Liver (tissue), 9 donors: ENCODE results near the gene ADGRV1. TPM values are rescaled to one million over a fixed set of nuclear protein-coding genes. Genes with fewer than 3 reads are reported as not detected.

Source experiments
- DNase-seq: peaks from one replicate; pipeline ENCODE4 v3.0.0-alpha.2; 2017; ENCODE audit warnings: low spot score
- H3K27ac ChIP-seq, 2 donors: one replicate each; pipeline ENCODE4 v1.7.0; 2013; ENCODE audit warnings: inconsistent platforms in 2 of 2, low read length in 2 of 2, control low read depth in 1 of 2, low read depth in 1 of 2, mild to moderate bottlenecking in 1 of 2
- H3K27me3 ChIP-seq, 4 donors: one replicate each; pipeline versions ENCODE4 v1.6.1 to v1.7.0; 2013; ENCODE audit warnings: low read length in 3 of 4, inconsistent platforms in 1 of 4, mild to moderate bottlenecking in 1 of 4, moderate library complexity in 1 of 4; ENCODE audit not compliant: control insufficient read depth in 4 of 4, insufficient read depth in 4 of 4
- H3K36me3 ChIP-seq, 4 donors: one replicate each; pipeline versions ENCODE4 v1.6.1 to v1.7.0; 2013; ENCODE audit warnings: low read length in 3 of 4, mild to moderate bottlenecking in 3 of 4, low read depth in 1 of 4, moderate library complexity in 1 of 4; ENCODE audit not compliant: control insufficient read depth in 4 of 4, insufficient read depth in 3 of 4
- H3K4me1 ChIP-seq, 4 donors: one replicate each; pipeline versions ENCODE4 v1.6.1 to v1.7.0; 2013; ENCODE audit warnings: low read length in 3 of 4, mild to moderate bottlenecking in 3 of 4, moderate library complexity in 1 of 4; ENCODE audit not compliant: control insufficient read depth in 4 of 4, insufficient read depth in 4 of 4
- H3K4me3 ChIP-seq, 3 donors: one replicate each; pipeline versions ENCODE4 v1.6.1 to v1.7.0; 2013; ENCODE audit warnings: low read length in 3 of 3, control low read depth in 1 of 3, low read depth in 1 of 3, mild to moderate bottlenecking in 1 of 3
- H3K9ac ChIP-seq, 2 donors: one replicate each; pipeline ENCODE4 v1.7.0; 2013; ENCODE audit warnings: low read length in 2 of 2, mild to moderate bottlenecking in 2 of 2, moderate library complexity in 2 of 2, control low read depth in 1 of 2, low read depth in 1 of 2
- H3K9me3 ChIP-seq, 4 donors: one replicate each; pipeline versions ENCODE4 v1.6.1 to v1.7.0; 2013; ENCODE audit warnings: low read length in 3 of 4; ENCODE audit not compliant: control insufficient read depth in 4 of 4
- ATF3 ChIP-seq: IDR thresholded peaks from 2 replicates; pipeline ENCODE4 v1.6.1; 2016; ENCODE audit warnings: antibody characterized with exemption
- CTCF ChIP-seq: fragments of 150-350 bp; IDR thresholded peaks from 2 replicates; pipeline ENCODE4 v1.5.1; 2017; ENCODE audit warnings: improper control_type of control experiment, low read depth, low read length; ENCODE audit not compliant: missing input control
- EGR1 ChIP-seq, 2 donors: IDR thresholded peaks; 2 replicates each; pipeline ENCODE4 v1.6.1; 2016 to 2018; ENCODE audit warnings: antibody characterized with exemption in 2 of 2, low read depth in 2 of 2
- GABPA ChIP-seq, 2 donors: IDR thresholded peaks in 1 of 2; conservative IDR thresholded peaks in 1 of 2; 2 replicates each; pipeline ENCODE4 v1.6.1; 2016; ENCODE audit warnings: antibody characterized with exemption in 2 of 2, mild to moderate bottlenecking in 1 of 2, moderate library complexity in 1 of 2
- HNF4A ChIP-seq, 2 donors: conservative IDR thresholded peaks; 2 replicates each; pipeline ENCODE4 v1.6.1; 2016; ENCODE audit warnings: antibody characterized with exemption in 2 of 2, mild to moderate bottlenecking in 2 of 2
- HNF4G ChIP-seq: IDR thresholded peaks from 2 replicates; pipeline ENCODE4 v1.6.1; 2016; ENCODE audit warnings: antibody characterized with exemption
- JUND ChIP-seq, 2 donors: IDR thresholded peaks; 2 replicates each; pipeline ENCODE4 v1.6.1; 2016; ENCODE audit warnings: antibody characterized with exemption in 2 of 2
- MAX ChIP-seq: IDR thresholded peaks from 2 replicates; pipeline ENCODE4 v1.6.1; 2016; ENCODE audit warnings: antibody characterized with exemption
- NR2F2 ChIP-seq: IDR thresholded peaks from 2 replicates; pipeline ENCODE4 v1.6.1; 2016; ENCODE audit warnings: antibody characterized with exemption
- RAD21 ChIP-seq, 2 donors: IDR thresholded peaks; 2 replicates each; pipeline ENCODE4 v1.6.1; 2016; ENCODE audit warnings: antibody characterized with exemption in 2 of 2, mild to moderate bottlenecking in 2 of 2
- REST ChIP-seq: IDR thresholded peaks from 2 replicates; pipeline ENCODE4 v1.6.1; 2016; ENCODE audit warnings: antibody characterized with exemption, mild to moderate bottlenecking
- RXRA ChIP-seq, 2 donors: IDR thresholded peaks; 2 replicates each; pipeline ENCODE4 v1.6.1; 2017 to 2018; ENCODE audit warnings: antibody characterized with exemption in 2 of 2, mild to moderate bottlenecking in 1 of 2
- SP1 ChIP-seq: IDR thresholded peaks from 2 replicates; pipeline ENCODE4 v1.6.1; 2018; ENCODE audit warnings: antibody characterized with exemption, mild to moderate bottlenecking
- TAF1 ChIP-seq: conservative IDR thresholded peaks from 2 replicates; pipeline ENCODE4 v1.6.1; 2016; ENCODE audit warnings: antibody characterized with exemption, mild to moderate bottlenecking
- ZBTB33 ChIP-seq: IDR thresholded peaks from 2 replicates; pipeline ENCODE4 v1.6.1; 2016; ENCODE audit warnings: antibody characterized with exemption
- WGBS: extraction: QIAGEN DNeasy Blood & Tissue Kit; methylation state at CpG from one replicate; pipeline ENCODE4 v1.1.7; 2013; 5-methylcytosine and 5-hydroxymethylcytosine counted together
- polyA plus RNA-seq, 2 donors: library from polyadenylated mRNA; stranded (reverse) in 1 of 2; unstranded in 1 of 2; fragments of 200-250 nt in 1 of 2; fragments of >200 nt in 1 of 2; fragmentation: Nextera tagmentation in 1 of 2; extraction: Ambion mirVana in 1 of 2; gene quantifications; one replicate each; pipeline versions ENCODE4 v1.2.1 to v1.2.3, GENCODE V29; 2013 to 2015
- total RNA-seq, 2 donors: library from RNA; depleted of rRNA; stranded (reverse); fragments of >200 nt; gene quantifications; one replicate each; pipeline ENCODE4 v1.2.3, GENCODE V29; 2014
- donor health status: healthy.
- donor health status: healthy.
- donor health status: healthy.
- donor health status: healthy.
- donor health status: healthy.

ADGRV1 gene
- total and polyA plus RNA-seq, 4 donors = 5.1 to 15.5 (median 9.6) TPM

- TF ChIP-seq ZBTB33 (no peak), SP1 (peak; percentile 35)
Observed at GRCh38 chr5:91027405-91028139, 469.0 kb downstream of the ADGRV1 start (continued).

- TF ChIP-seq MAX (peak; percentile 38), ZBTB33 (no peak), HNF4G (peak; percentile 65), JUND (IDR thresholded peaks at IDR 0.05) (peak; percentile 51 to 77), ATF3 (peak; percentile 95), RAD21 (IDR thresholded peaks at IDR 0.05) (peak; percentile 9 to 41), HNF4A (conservative IDR thresholded peaks at IDR 0.05) (peak in 1 of 2 donors; percentile 90), NR2F2 (peak; percentile 56), EGR1 (IDR thresholded peaks at IDR 0.05; ENCODE audit: low read depth in 2 of 2) (no peak), GABPA (IDR thresholded peaks at IDR 0.05 in 1 of 2, conservative IDR thresholded peaks at IDR 0.05 in 1 of 2) (no peak), SP1 (peak; percentile 76), RXRA (IDR thresholded peaks at IDR 0.05) (peak; percentile 81 to 93), REST (no peak), TAF1 (no peak), CTCF (no peak)
- no peaks in the 10 kb centered on the region for H3K9me3 ChIP-seq
- peak overlapping the region; percentile 70 to 76 for H3K27ac ChIP-seq
- peaks cover 6 to 39% (median 22%) of the 10 kb centered on the region in 4 donors for H3K4me1 ChIP-seq
- no peaks in the 10 kb centered on the region for H3K27me3 ChIP-seq
- 41% methylated on average over 2 of the region's 2 CpGs for WGBS
- H3K9ac ChIP-seq = no peak overlapping the region
- H3K4me3 ChIP-seq = no peak overlapping the region
- H3K36me3 ChIP-seq = no peaks in the 10 kb centered on the region
- DNase-seq = no peak
Observed at GRCh38 chr5:91028499-91028956, 469.9 kb downstream of the ADGRV1 start.
